Measurements from ENCODE around the gene CENPL.
"Not testable (repeated sequence)": the region's sequence is repeated elsewhere in the genome, so short reads cannot be mapped to it uniquely, and the experiment has no call there.

The CENPL gene

DNA sequence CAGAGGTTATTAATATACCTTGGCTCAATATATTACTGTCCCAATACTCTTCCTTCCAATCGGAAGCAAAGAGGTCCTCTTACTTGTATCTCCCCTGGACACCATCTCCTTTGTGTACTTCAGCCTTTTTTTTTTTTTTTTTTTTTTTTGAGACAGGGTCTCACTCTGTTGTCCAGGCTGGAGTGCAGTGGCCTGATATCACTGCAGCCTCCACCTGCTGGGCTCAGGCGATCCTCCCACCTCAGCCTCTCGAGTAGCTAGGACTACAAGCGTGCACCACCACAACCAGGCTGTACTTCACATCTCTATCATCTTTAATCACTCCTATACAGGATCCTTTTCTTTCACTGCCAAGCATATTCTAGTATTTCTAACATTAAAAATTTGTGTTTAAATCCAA lies 3.0 kb downstream of the CENPL start:
- no peak overlapping the region for H2AFZ ChIP-seq (ENCODE audit: low read depth)
- H3K27ac ChIP-seq, result no peak overlapping the region
- peaks cover 25% of the 10 kb centered on the region for H3K4me1 ChIP-seq (ENCODE audit: low read depth, poor library complexity, severe bottlenecking)
- H4K20me1 ChIP-seq (ENCODE audit: insufficient read depth), result no peaks in the 10 kb centered on the region
- H3K27me3 ChIP-seq (ENCODE audit: insufficient read depth, low read depth), result no peaks in the 10 kb centered on the region
- TF ChIP-seq, protein P1, sequence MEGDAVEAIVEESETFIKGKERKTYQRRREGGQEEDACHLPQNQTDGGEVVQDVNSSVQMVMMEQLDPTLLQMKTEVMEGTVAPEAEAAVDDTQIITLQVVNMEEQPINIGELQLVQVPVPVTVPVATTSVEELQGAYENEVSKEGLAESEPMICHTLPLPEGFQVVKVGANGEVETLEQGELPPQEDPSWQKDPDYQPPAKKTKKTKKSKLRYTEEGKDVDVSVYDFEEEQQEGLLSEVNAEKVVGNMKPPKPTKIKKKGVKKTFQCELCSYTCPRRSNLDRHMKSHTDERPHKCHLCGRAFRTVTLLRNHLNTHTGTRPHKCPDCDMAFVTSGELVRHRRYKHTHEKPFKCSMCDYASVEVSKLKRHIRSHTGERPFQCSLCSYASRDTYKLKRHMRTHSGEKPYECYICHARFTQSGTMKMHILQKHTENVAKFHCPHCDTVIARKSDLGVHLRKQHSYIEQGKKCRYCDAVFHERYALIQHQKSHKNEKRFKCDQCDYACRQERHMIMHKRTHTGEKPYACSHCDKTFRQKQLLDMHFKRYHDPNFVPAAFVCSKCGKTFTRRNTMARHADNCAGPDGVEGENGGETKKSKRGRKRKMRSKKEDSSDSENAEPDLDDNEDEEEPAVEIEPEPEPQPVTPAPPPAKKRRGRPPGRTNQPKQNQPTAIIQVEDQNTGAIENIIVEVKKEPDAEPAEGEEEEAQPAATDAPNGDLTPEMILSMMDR (conservative IDR thresholded peaks at IDR 0.05; ENCODE audit: low read depth, low read length), result no peak
- H3K9ac ChIP-seq, result no peak overlapping the region
- peaks cover 77% of the 10 kb centered on the region for H3K79me2 ChIP-seq (ENCODE audit: insufficient read depth, low read depth)
- H3K4me3 ChIP-seq (IDR thresholded peaks at IDR 0.05; ENCODE audit: insufficient read depth, low read depth, low read length), result no peak overlapping the region
- peak overlapping the region; percentile 87; the same call in 1 of the 2 replicates for H3K4me2 ChIP-seq
- H3K36me3 ChIP-seq (ENCODE audit: insufficient read depth), result no peaks in the 10 kb centered on the region

DNA sequence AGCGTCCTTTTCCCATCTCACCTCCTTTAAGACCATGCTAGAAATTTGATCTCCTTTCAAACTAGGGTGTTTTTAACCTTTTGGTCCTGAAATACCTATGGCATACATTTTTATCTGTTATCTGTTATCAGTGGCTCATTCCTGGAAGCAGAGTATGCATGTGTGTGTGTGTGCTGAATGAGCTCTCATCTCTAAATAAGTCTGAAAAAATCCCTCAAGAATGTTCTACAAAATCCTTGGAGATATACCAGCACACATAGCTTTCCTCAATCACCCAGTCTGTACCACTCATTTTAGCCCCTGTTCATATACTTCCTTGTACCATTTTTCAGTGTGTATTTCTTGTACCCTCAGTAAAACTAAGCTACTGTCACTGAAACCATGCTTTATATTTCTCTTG lies 6.2 kb downstream of the CENPL start:
- H3K27ac ChIP-seq, result no peak overlapping the region
- no peak overlapping the region for H2AFZ ChIP-seq (ENCODE audit: low read depth)
- H3K4me3 ChIP-seq (IDR thresholded peaks at IDR 0.05; ENCODE audit: insufficient read depth, low read depth, low read length), result no peak overlapping the region
- H3K36me3 ChIP-seq (ENCODE audit: insufficient read depth), result no peaks in the 10 kb centered on the region
- H4K20me1 ChIP-seq (ENCODE audit: insufficient read depth), result no peaks in the 10 kb centered on the region
- H3K79me2 ChIP-seq (ENCODE audit: insufficient read depth, low read depth), result peaks cover 92% of the 10 kb centered on the region
- no peak overlapping the region for H3K4me2 ChIP-seq
- peaks cover 17% of the 10 kb centered on the region for H3K4me1 ChIP-seq (ENCODE audit: low read depth, poor library complexity, severe bottlenecking)
- TF ChIP-seq, protein P1 (conservative IDR thresholded peaks at IDR 0.05; ENCODE audit: low read depth, low read length), result no peak
- H3K9ac ChIP-seq, result no peak overlapping the region
- no peaks in the 10 kb centered on the region for H3K27me3 ChIP-seq (ENCODE audit: insufficient read depth, low read depth)

DNA sequence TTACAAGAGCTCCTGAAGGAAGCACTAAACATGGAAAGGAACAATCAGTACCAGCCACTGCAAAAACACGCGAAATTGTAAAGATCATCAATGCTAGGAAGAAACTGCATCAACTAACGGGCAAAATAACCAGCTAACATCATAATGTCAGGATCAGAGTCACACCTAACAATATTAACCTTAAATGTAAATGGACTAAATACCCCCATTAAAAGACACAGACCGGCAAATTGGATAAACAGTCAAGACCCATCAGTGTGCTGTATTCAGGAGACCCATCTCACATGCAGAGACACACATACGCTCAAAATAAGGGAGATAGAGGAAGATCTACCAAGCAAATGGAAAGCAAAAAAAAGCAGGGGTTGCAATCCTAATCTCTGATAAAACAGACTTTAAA lies 11.0 kb downstream of the CENPL start:
- not testable (repeated sequence) for H3K27ac ChIP-seq; H2AFZ ChIP-seq (ENCODE audit: low read depth); H3K9ac ChIP-seq; H4K20me1 ChIP-seq (ENCODE audit: insufficient read depth); H3K4me2 ChIP-seq; H3K4me3 ChIP-seq (IDR thresholded peaks at IDR 0.05; ENCODE audit: insufficient read depth, low read depth, low read length); H3K4me1 ChIP-seq (ENCODE audit: low read depth, poor library complexity, severe bottlenecking); H3K27me3 ChIP-seq (ENCODE audit: insufficient read depth, low read depth); H3K36me3 ChIP-seq (ENCODE audit: insufficient read depth)
- H3K79me2 ChIP-seq (ENCODE audit: insufficient read depth, low read depth), result peaks cover 80% of the 10 kb centered on the region

DNA sequence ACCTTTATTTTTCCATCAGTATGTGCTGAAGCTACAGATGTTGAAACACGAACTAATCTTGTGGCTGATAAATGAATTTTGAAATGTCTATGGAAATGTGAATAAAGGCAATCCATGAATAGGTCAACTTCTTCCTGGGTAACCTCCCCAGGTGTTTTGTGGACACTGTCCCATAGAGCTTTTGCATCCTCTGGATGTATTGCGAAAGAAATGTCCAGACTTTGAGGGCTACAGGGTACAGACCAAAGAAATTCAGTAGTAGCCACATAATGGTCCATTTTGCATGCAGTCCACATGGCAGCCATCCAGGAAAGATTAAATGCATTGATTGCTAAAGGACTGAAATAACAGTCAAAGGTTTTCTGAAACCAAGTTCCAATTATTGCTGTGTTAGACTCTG lies 21.7 kb downstream of the CENPL start:
- TF ChIP-seq, protein P1 (conservative IDR thresholded peaks at IDR 0.05; ENCODE audit: low read depth, low read length), result no peak
- Histone ChIP-seq H4K20me1 (ENCODE audit: insufficient read depth) (no peaks in the 10 kb centered on the region), H3K36me3 (ENCODE audit: insufficient read depth) (peaks cover 8% of the 10 kb centered on the region; the same call in 1 of the 2 replicates)

DNA sequence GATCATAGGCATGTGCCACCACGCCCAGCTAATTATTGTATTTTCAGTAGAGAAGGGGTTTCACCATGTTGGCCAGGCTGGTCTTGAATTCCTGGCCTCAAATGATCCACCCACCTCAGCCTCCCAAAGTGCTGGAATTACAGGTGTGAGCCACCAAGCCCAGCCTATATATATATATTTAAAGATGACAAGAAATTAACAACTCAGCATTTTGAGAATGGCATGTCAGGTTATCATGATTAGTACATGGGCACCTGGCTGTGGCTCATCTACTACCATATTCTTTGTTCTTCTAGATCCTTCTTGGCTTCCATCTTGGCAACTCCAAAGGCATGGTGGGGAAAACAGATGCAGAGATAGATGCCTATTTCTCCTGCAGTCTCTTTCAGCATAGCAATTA lies 24.7 kb downstream of the CENPL start:
- H3K27me3 ChIP-seq (ENCODE audit: insufficient read depth, low read depth); H2AFZ ChIP-seq (ENCODE audit: low read depth); H3K9ac ChIP-seq; H3K79me2 ChIP-seq (ENCODE audit: insufficient read depth, low read depth); H3K4me3 ChIP-seq (IDR thresholded peaks at IDR 0.05; ENCODE audit: insufficient read depth, low read depth, low read length); H4K20me1 ChIP-seq (ENCODE audit: insufficient read depth); H3K4me1 ChIP-seq (ENCODE audit: low read depth, poor library complexity, severe bottlenecking); H3K27ac ChIP-seq; H3K4me2 ChIP-seq; H3K36me3 ChIP-seq (ENCODE audit: insufficient read depth): not testable (repeated sequence)

More for the DNA sequence above, 21.7 kb downstream of the CENPL start:
- Histone ChIP-seq H3K27me3 (ENCODE audit: insufficient read depth, low read depth) (no peaks in the 10 kb centered on the region), H2AFZ (ENCODE audit: low read depth) (no peak overlapping the region), H3K4me3 (IDR thresholded peaks at IDR 0.05; ENCODE audit: insufficient read depth, low read depth, low read length) (no peak overlapping the region), H3K9ac (no peak overlapping the region), H3K4me1 (ENCODE audit: low read depth, poor library complexity, severe bottlenecking) (no peaks in the 10 kb centered on the region), H3K27ac (no peak overlapping the region), H3K4me2 (no peak overlapping the region), H3K79me2 (ENCODE audit: insufficient read depth, low read depth) (0 out of 2 replicates have a peak, but pooled peaks cover under 1% of the 10 kb centered on the region)
